Gastroesophageal sphincter (tissue), 3 donors: ENCODE data around the gene DOCK4.

Source experiments
- CTCF ChIP-seq, 4 experiments: fragments of 200-600 bp in 2 of 4; fragments of 450-650 bp in 2 of 4; sonication (generic) in 1 of 4; IDR thresholded peaks; one replicate each; pipeline ENCODE4 v1.5.1; 2017 to 2019; ENCODE audit warnings: antibody characterized with exemption in 4 of 4, mild to moderate bottlenecking in 2 of 4, moderate library complexity in 2 of 4
- EP300 ChIP-seq: sonication (generic); formaldehyde crosslinking; IDR thresholded peaks from one replicate; pipeline ENCODE4 v1.6.1; 2017; ENCODE audit warnings: antibody characterized with exemption, mild to moderate bottlenecking
- POLR2A ChIP-seq, 2 donors: fragments of 450-650 bp; IDR thresholded peaks; one replicate each; pipeline ENCODE4 v1.6.1; 2017; ENCODE audit warnings: antibody characterized with exemption in 2 of 2, mild to moderate bottlenecking in 2 of 2, moderate library complexity in 1 of 2

GRCh38 chr7:111914291-111914690 is 291.9 kb downstream of the DOCK4 start:
- TF ChIP-seq CTCF (IDR thresholded peaks at IDR 0.05) (no peak), POLR2A (IDR thresholded peaks at IDR 0.05) (no peak), EP300 (no peak)
